HG02981 (cell line): ENCODE data around the gene JOSD2.

Source experiments
- ATAC-seq: cut with Tn5 transposase; IDR thresholded peaks from one replicate; pipeline ENCODE4 v1.9.1; 2021; ENCODE audit warnings: mild to moderate bottlenecking, moderate library complexity; ENCODE audit not compliant: unreplicated experiment

Gene JOSD2

GRCh38 chr19:50457300-50457699, 53.7 kb downstream of the JOSD2 start:
- ATAC-seq = no peak
